Cardiac muscle cell (in vitro differentiated cells and primary cell): ENCODE measurements around the gene KCNQ1. TPM values are rescaled to one million over a fixed set of nuclear protein-coding genes. Genes with fewer than 3 reads are reported as not detected.
A peak's percentile ranks its signal among the peaks of the same experiment; 100 is the strongest.

ENCODE experiments used
- DNase-seq, 2 donors: peaks; one replicate each; pipeline versions ENCODE4 v3.0.0 to v3.0.0-alpha.2; 2010 to 2017; ENCODE audit warnings: low read depth in 1 of 2, low spot score in 1 of 2
- H3K27ac ChIP-seq: fragments of 200-600 bp; sonication (generic); 2 replicates; pipeline ENCODE4 v1.5.1; 2016
- H3K27me3 ChIP-seq: fragments of 200-600 bp; sonication (generic); 2 replicates; pipeline ENCODE4 v1.6.0; 2016; ENCODE audit warnings: control low read depth
- H3K36me3 ChIP-seq: fragments of 200-600 bp; sonication (generic); 2 replicates; pipeline ENCODE4 v1.5.1; 2016; ENCODE audit warnings: control low read depth
- H3K4me1 ChIP-seq: fragments of 200-600 bp; sonication (generic); 2 replicates; pipeline ENCODE4 v1.8.1; 2017; ENCODE audit warnings: low read depth, mild to moderate bottlenecking, mixed run types
- H3K4me3 ChIP-seq: fragments of 200-600 bp; sonication (generic); 2 replicates; pipeline ENCODE4 v1.5.1; 2016; ENCODE audit warnings: mild to moderate bottlenecking
- H3K9me3 ChIP-seq: fragments of 200-600 bp; sonication (generic); 2 replicates; pipeline ENCODE4 v1.5.1; 2017; ENCODE audit warnings: low read depth, mild to moderate bottlenecking, control low read depth
- polyA plus RNA-seq: library from polyadenylated mRNA; unstranded; fragments of >200 nt; fragmentation: Nextera tagmentation; extraction: Ambion mirVana; gene quantifications from 2 replicates; pipeline ENCODE4 v1.2.1, GENCODE V29; 2016
- total RNA-seq: library from RNA; depleted of rRNA; stranded (reverse); fragments of >200 nt; gene quantifications from 2 replicates; pipeline ENCODE4 v1.2.3, GENCODE V29; 2016
- TF ChIP-seq, protein P1 (sequence below): IDR thresholded peaks from 2 replicates; pipeline ENCODE4 v1.5.1; 2012; ENCODE audit warnings: low read depth, mild to moderate bottlenecking, low read length

Gene KCNQ1
- total and polyA plus RNA-seq, 2 experiments from 2014 or later = 13.9 to 18.6 TPM

DNA sequence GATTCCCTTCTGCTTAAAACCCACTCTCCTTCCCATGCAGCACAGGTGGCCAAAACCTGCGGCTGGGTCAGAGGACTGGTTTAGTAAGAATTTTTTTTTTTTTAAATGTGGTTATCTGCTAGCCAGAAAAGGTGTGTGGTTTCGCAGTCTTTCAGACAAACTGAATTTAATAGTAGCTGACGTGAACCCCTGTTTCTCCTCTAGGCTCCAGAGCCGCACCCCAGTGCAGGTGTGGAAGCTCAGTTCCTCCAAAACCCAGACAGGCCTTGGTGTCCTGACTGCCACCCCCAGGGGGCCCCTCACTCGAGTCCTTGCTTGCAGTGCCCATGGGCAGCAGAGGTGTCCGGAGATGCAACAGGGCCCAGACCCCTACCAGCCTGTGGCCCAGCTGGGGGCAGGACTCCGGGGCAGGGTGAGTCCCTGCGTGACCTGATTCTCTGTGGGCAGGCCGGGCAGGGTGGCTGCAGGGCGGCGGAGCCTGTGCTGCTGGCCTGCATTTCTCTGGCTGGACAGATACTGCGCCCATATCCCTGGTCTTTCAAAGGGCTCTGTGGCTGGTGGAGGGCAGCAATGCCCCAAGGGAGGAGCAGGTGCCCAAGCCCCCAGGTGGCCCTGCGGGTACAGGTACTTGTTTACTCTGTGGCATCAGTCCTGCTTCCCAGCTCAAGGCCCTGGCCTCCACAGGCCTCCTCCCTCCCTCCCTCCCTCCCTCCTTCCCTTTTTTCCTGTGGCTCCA, 15.2 kb downstream of the KCNQ1 start:
- Histone ChIP-seq H3K9me3 (no peaks in the 10 kb centered on the region), H3K27me3 (peaks cover 14% of the 10 kb centered on the region), H3K27ac (no peak overlapping the region), H3K4me3 (no peak overlapping the region), H3K4me1 (peaks cover 40% of the 10 kb centered on the region), H3K36me3 (no peaks in the 10 kb centered on the region)
- TF ChIP-seq, protein P1, sequence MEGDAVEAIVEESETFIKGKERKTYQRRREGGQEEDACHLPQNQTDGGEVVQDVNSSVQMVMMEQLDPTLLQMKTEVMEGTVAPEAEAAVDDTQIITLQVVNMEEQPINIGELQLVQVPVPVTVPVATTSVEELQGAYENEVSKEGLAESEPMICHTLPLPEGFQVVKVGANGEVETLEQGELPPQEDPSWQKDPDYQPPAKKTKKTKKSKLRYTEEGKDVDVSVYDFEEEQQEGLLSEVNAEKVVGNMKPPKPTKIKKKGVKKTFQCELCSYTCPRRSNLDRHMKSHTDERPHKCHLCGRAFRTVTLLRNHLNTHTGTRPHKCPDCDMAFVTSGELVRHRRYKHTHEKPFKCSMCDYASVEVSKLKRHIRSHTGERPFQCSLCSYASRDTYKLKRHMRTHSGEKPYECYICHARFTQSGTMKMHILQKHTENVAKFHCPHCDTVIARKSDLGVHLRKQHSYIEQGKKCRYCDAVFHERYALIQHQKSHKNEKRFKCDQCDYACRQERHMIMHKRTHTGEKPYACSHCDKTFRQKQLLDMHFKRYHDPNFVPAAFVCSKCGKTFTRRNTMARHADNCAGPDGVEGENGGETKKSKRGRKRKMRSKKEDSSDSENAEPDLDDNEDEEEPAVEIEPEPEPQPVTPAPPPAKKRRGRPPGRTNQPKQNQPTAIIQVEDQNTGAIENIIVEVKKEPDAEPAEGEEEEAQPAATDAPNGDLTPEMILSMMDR = no peak
- no peak for DNase-seq

DNA sequence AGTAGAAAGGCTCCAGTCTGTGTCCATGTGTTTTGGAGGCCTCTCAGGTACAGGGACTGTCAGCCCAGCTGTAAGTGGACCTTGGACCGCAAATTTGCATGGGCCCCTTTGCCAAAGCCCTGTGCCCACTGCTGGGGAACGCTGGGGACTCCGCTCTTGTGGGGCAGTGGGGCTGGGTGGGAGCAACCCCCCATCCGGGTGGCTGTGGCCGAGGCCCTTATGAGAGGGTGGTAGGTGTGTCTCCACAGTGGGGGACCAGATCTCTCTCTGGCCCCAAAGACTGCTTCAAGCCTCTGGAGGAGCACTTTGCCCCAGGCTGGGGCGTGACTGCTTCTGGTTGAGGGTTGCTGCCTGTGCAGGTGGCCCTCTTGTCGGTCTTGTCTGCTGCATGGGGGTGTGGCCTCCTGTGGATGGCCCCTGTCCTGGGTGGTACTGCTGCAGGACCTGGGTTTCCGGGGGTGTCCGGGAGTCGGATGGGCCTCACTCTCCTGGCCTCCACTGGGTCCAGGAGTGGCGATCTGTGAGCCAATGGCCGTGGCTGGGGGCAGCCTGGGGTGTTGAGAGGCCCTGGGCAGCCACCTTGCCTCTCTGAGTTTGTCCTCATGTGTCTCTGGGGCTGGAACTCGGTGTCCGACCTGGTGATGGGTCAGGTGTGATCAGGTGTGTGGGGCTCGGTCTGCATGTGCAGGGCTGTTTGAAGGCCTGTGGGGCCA, 15.9 kb downstream of the KCNQ1 start:
- H3K27ac ChIP-seq = peak overlapping the region; percentile 84
- DNase-seq = no peak
- TF ChIP-seq, protein P1 = no peak
- H3K9me3 ChIP-seq = no peaks in the 10 kb centered on the region
- no peaks in the 10 kb centered on the region for H3K36me3 ChIP-seq
- H3K4me1 ChIP-seq = peaks cover 40% of the 10 kb centered on the region
- H3K27me3 ChIP-seq = peaks cover 17% of the 10 kb centered on the region
- no peak overlapping the region for H3K4me3 ChIP-seq

DNA sequence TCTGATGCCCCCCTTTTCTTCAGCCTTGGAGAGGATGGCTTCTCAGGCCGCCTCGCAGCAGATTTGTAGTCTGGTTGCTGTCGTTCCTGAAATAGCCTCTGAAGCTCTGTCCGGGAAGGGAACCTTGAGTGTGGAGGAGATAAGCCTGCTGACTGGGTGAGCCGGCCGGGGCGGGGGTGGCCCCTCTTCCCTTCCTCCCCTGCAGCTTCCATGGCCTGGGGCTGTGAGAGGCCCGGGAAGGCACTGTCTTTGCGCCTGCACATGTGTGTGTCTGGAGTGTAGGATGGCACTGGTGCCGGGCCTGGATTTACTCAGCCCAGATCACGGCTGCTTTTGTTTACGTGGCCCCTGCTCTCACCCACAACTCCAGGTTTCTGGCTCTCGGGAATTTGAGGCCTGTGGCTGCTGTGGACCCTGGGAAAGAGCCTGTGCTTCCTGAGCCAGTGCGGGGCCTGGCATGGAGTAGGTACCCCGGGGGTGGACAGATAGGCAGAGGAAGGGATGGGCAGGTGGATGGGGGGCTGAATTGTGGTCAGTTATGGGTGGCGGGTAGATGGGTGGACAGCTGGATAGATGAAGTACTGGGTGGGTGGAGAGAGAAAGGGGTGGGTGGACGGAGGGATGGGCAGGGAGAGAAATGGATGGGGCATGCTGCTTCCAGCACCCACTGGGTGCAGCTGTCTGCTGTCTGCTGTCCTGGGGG, 16.6 kb downstream of the KCNQ1 start:
- Histone ChIP-seq H3K9me3 (no peaks in the 10 kb centered on the region), H3K27ac (peak overlapping the region; percentile 84), H3K4me3 (no peak overlapping the region), H3K36me3 (no peaks in the 10 kb centered on the region), H3K4me1 (peaks cover 40% of the 10 kb centered on the region), H3K27me3 (peaks cover 17% of the 10 kb centered on the region)
- DNase-seq = peak in 1 of 2 donors; percentile 68
- TF ChIP-seq, protein P1 = no peak

DNA sequence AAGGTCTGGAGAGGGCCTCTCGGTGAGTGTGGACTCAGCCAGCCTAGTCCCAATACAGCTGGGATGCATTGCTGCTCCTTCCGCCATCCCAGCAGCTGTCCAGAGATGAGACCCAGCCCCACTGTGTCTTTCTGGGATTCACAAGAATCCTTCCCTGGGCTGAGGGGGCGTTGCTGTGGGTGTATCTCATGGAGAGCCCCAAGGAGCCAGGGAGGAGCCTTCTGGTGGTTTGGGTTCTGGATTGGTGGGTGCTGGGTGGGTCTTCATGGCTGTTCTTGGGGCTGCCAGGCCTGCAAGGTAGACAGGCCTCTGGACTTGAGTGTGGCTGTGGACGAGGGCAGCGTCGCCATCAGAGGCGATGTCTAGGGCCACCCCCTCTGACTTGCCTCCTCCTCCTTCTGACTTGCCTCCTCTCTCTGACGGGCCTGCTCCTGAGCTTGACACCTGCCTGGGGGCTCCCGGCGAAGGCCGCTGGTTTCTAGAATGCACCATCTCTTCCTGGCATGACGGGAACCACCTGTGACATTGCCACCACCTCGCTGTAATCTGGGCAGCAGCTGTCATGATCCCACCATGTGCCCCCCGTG, 17.2 kb downstream of the KCNQ1 start:
- DNase-seq = no peak
- peaks cover 16% of the 10 kb centered on the region for H3K27me3 ChIP-seq

DNA sequence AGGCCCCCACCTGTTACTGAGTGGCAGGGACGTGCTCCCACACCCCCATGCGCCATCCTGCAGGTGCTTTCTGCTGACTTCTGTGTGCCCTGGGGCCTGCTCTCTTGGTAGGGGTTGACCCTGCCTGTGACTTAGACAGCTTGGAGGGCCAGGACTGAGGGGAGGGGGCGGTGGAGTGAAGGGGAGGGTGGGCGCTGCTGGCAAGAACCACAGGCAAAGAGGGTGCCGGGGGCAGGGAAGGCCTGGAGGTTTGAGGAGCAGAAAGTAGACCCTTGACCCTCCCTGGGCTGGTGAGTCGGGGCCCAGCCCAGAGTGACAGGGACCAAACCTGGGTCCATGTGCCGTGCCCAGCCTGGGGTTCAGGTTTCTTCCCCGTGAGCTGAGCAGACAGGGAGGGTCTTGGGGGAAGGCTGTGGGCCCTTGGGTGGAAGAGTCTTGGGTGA, 17.8 kb downstream of the KCNQ1 start:
- H3K27me3 ChIP-seq = peaks cover 14% of the 10 kb centered on the region
- peaks cover 40% of the 10 kb centered on the region for H3K4me1 ChIP-seq
- DNase-seq = no peak
- no peak overlapping the region for H3K4me3 ChIP-seq
- no peaks in the 10 kb centered on the region for H3K9me3 ChIP-seq
- H3K36me3 ChIP-seq = no peaks in the 10 kb centered on the region
- H3K27ac ChIP-seq = peak overlapping the region; percentile 25
- TF ChIP-seq, protein P1 = no peak

More for the DNA sequence above, 17.2 kb downstream of the KCNQ1 start:
- Histone ChIP-seq H3K4me3 (no peak overlapping the region), H3K4me1 (peaks cover 40% of the 10 kb centered on the region), H3K9me3 (no peaks in the 10 kb centered on the region), H3K27ac (peak overlapping the region; percentile 84), H3K36me3 (no peaks in the 10 kb centered on the region)
- TF ChIP-seq, protein P1 = no peak
